Progenitor cell of endocrine pancreas (in vitro differentiated cells): ENCODE results near the gene INPP5D. TPM values are rescaled to one million over a fixed set of nuclear protein-coding genes. Genes with fewer than 3 reads are reported as not detected.
A peak's percentile ranks its signal among the peaks of the same experiment; 100 is the strongest.

ENCODE experiments used
- DNase-seq: peaks from one replicate; pipeline ENCODE4 v3.0.0; 2021; ENCODE audit warnings: low spot score; ENCODE audit not compliant: unreplicated experiment
- H3K27ac Mint-ChIP-seq: 2 replicates; pipeline ENCODE4 v1.8.0; 2021; ENCODE audit warnings: mild to moderate bottlenecking, moderate library complexity, mixed read lengths
- H3K27me3 Mint-ChIP-seq: 2 replicates; pipeline ENCODE4 v1.8.0; 2021; ENCODE audit warnings: mixed read lengths
- H3K36me3 Mint-ChIP-seq: 2 replicates; pipeline ENCODE4 v1.8.0; 2022; ENCODE audit warnings: mixed read lengths; ENCODE audit not compliant: insufficient read depth
- H3K4me1 Mint-ChIP-seq: 2 replicates; pipeline ENCODE4 v1.8.0; 2021; ENCODE audit warnings: low read depth, mixed read lengths
- H3K4me3 Mint-ChIP-seq: 2 replicates; pipeline ENCODE4 v1.8.0; 2021; ENCODE audit warnings: low read depth, mild to moderate bottlenecking, moderate library complexity, mixed read lengths
- H3K9me3 Mint-ChIP-seq: 2 replicates; pipeline ENCODE4 v1.8.0; 2021; ENCODE audit warnings: low read depth, mixed read lengths
- CTCF ChIP-seq: fragments of 200-600 bp; sonication (generic); IDR thresholded peaks from one replicate; pipeline ENCODE4 v1.5.0; 2021; ENCODE audit warnings: antibody characterized with exemption, mild to moderate bottlenecking; ENCODE audit not compliant: unreplicated experiment
- total RNA-seq: library from RNA; stranded (reverse); gene quantifications from 2 replicates; pipeline ENCODE4 v1.2.1, GENCODE V29; 2021

The INPP5D gene
- total RNA-seq, 1 donor from 2014 or later = 5.3 TPM

- Mint-ChIP-seq H3K27ac (peak overlapping the region; percentile 8), H3K4me3 (no peak overlapping the region), H3K36me3 (no peaks in the 10 kb centered on the region), H3K27me3 (no peaks in the 10 kb centered on the region), H3K9me3 (no peaks in the 10 kb centered on the region), H3K4me1 (no peaks in the 10 kb centered on the region)
- TF ChIP-seq CTCF = no peak
- DNase-seq = no peak
Measured at GRCh38 chr2:233021771-233022170, 38.4 kb upstream of the INPP5D start.

- Mint-ChIP-seq H3K27ac (no peak overlapping the region), H3K4me3 (no peak overlapping the region), H3K27me3 (no peaks in the 10 kb centered on the region), H3K4me1 (no peaks in the 10 kb centered on the region), H3K36me3 (no peaks in the 10 kb centered on the region), H3K9me3 (no peaks in the 10 kb centered on the region)
- DNase-seq = no peak
- no peak for TF ChIP-seq CTCF
Measured at GRCh38 chr2:233022561-233022960, 37.6 kb upstream of the INPP5D start.

DNA sequence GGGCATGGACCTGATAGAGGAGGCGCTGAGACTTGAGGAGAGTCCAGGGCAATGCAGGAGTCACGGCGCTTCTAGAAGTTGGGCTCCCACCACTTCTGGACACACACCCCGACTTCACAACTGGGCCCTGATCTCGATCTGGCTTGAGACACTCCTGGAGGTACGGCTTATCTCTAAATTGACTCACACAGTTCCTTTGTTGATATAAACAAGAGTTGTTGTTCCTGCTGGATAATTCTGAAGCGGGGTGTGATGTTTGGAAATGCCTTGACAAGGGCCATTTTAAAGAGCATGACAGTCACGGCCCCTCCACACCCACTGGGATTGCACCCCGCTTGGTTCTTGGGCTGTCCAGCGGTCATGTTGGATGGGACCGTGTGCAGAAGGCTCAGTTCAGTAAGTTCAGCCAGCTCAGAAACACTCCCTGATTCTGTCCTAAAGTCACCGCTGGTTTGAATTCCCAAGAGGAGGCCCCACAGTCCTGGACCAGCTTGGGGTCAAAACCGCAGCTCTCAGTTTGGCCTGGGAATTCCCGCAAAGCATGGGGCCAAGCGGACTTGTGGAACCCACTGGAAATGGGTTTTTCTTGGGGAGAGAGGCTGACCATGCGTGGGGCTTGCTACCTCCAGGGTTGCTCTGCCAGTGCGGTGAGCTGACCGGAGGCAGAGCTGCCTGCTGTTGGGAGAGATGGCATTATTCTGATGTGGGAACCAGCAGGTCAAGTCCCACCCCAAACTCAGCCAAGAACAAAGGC, 37.0 kb upstream of the INPP5D start:
- Mint-ChIP-seq H3K4me3 (no peak overlapping the region), H3K36me3 (no peaks in the 10 kb centered on the region), H3K27me3 (no peaks in the 10 kb centered on the region), H3K27ac (no peak overlapping the region), H3K9me3 (no peaks in the 10 kb centered on the region), H3K4me1 (no peaks in the 10 kb centered on the region)
- TF ChIP-seq CTCF = no peak
- DNase-seq = no peak

- Mint-ChIP-seq H3K4me1 (no peaks in the 10 kb centered on the region), H3K27ac (no peak overlapping the region), H3K9me3 (no peaks in the 10 kb centered on the region), H3K36me3 (no peaks in the 10 kb centered on the region), H3K4me3 (no peak overlapping the region), H3K27me3 (no peaks in the 10 kb centered on the region)
- no peak for DNase-seq
- no peak for TF ChIP-seq CTCF
Measured at GRCh38 chr2:233023761-233024410, 36.3 kb upstream of the INPP5D start.

- TF ChIP-seq CTCF = no peak
- Mint-ChIP-seq H3K36me3 (no peaks in the 10 kb centered on the region), H3K4me1 (no peaks in the 10 kb centered on the region), H3K4me3 (no peak overlapping the region), H3K9me3 (no peaks in the 10 kb centered on the region), H3K27ac (no peak overlapping the region), H3K27me3 (no peaks in the 10 kb centered on the region)
- DNase-seq = no peak
Measured at GRCh38 chr2:233025706-233026105, 34.4 kb upstream of the INPP5D start.
